ENCODE measurements around the gene HYKK.
"Not testable (repeated sequence)": the region's sequence is repeated elsewhere in the genome, so short reads cannot be mapped to it uniquely, and the experiment has no call there.

HYKK gene, protein sequence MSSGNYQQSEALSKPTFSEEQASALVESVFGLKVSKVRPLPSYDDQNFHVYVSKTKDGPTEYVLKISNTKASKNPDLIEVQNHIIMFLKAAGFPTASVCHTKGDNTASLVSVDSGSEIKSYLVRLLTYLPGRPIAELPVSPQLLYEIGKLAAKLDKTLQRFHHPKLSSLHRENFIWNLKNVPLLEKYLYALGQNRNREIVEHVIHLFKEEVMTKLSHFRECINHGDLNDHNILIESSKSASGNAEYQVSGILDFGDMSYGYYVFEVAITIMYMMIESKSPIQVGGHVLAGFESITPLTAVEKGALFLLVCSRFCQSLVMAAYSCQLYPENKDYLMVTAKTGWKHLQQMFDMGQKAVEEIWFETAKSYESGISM

DNA sequence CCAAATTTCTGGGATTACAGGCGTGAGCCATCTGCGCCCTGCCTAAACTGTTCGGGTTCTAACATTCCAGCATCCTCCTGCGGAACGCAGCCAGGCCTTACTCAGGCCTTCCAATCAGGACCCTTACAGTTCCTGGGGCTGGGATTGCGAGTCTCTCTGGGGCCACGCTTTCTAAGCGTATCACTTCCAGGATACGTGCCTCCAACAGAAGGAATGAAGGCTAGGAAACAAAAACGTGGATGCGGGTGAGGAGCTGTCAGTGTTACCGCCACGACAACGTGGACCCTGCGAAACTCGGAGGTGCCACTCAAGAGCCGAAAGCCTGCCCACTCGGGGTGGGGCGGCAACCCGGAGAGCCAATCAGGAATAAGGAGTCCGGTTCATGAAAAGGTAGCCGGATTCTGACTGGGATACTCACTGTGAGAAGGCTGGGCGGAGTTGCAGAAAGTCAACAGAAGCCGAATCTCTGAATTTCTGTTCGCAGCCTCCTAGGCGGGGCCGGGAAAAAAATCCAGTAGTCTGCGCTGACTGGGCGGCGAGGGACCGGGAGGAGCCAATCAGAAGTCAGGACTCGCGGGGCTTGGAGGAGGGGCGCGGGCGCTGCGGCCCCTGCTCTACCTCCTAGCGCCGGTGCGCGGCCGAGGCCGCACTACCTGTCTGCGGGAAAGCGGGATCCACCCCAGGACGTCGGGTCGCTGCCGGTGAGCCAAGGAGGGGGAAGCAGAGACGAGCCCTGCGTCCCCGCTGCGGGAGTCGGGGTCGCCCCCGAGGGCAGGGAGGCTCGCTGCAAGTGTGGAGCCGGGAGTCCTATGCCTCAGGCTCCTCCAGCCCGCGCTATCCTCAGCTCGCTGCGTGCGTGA lies at the start of gene HYKK:
TSS of gene HYKK (plus strand) at position 607 of the 860 bp plus-strand sequence. CDS start 5,512 bp downstream, outside the sequence.
- DNase-seq (ENCODE audit: low spot score) = peak; percentile 98

DNA sequence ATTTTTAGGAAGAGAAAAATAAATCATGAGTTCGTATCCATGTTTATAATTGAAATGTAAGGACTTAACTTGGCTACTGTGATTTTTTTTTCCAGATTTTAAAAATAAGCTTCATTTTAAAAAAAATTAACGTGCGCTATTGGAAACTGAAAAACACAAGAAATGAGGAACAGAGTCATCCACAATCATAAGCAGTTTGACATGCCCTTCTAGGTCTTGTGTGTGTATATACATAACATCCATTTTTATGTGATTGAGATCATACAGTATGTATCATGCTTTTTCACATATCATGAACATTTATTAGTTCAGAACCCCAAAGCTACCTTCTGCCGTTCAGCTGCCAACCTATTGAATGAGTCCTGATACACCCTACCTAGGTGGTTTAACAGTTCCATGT lies 46.6 kb upstream of the HYKK start:
- DNase-seq (ENCODE audit: low spot score) = no peak

DNA sequence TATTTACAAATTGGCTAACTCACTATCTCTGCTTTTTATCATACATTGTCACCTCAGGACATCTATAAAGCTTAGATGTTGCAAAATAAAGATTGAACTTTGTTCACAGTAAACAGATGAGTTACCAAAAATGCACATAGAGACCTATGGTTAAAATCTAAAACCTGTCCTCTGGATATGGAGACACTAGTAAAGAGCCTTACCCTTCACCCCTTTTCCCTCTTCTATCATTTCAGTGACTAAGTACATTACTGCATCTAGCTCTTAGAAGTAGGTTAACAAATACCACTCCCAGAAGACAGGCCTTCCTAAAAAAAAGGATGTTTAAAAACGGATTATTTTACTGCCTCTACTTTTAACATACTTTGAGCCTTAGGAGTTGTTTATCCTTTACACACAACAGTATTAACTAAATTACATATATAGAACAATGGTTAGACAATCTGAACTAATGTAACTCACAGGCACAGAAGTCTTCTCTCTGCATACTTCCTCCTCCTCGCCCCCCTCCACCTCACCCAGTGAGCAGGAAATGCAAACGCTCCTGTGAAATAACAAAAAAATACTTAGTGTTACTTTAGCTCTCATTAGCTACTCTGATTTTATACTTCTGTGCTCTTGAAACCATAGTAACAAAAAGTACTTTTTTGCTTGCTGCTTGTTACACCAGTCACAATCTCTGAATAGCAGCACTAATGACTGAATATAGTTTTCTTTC lies 46.0 kb upstream of the HYKK start:
- DNase-seq (ENCODE audit: low spot score) = peak; percentile 7

DNA sequence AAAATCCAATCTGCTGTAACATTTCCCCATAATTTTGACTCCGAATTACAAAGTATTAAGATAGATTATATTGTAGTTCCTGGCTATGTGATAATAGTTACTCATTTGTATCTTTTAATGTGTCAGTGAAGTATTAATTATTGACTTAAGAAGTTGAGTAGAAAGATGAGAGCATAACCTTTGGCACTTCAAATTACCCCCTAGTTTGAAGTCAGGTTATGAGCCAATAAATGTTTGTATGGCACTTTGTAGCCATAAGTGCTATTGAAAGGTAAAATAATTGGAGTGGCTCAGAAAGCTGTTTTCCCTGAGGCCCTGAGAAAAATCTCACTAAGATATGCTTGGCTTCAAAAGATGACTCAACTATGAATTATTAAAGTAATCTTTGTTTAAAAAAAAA lies 38.3 kb upstream of the HYKK start:
- DNase-seq (ENCODE audit: low spot score) = no peak

DNA sequence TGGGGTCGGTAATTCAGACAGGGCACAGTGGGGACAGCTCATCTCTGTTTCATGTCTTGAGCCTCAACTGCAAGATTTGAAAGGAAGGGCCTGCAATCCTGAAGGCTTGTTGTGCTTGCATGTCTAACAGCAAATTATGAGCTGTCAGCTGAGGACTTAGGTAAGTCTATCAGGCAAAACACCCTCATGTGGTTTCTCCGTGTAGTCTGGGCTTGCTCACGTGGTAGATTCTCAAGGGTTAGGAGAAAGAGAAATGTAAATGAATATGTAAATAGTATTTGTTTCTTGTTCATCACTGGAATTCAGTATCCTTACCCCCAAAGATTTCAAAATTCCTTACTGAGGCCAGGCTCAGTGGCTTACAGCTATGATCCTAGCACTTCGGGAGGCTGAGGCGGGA lies 30.1 kb upstream of the HYKK start:
- DNase-seq (ENCODE audit: low spot score) = no peak

DNA sequence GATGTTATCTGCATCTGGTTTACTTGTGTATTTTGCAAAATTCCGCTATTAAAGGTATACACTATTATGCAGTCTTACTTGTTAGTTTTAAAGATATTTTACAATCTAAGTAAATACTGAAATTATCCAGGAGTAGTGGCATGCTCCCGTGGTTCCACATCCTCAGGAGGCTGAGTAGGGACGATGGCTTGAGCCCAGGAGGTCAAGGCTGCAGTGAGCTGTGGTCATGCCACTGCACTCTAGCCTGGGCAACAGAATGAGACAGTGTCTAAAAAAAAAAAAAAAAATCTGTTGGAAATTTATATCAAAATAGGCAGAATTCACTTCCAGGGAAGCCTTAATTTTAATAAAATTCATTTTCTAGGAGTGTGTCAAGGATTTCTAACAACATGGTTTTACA lies 27.7 kb upstream of the HYKK start:
- no peak for DNase-seq (ENCODE audit: low spot score)

DNA sequence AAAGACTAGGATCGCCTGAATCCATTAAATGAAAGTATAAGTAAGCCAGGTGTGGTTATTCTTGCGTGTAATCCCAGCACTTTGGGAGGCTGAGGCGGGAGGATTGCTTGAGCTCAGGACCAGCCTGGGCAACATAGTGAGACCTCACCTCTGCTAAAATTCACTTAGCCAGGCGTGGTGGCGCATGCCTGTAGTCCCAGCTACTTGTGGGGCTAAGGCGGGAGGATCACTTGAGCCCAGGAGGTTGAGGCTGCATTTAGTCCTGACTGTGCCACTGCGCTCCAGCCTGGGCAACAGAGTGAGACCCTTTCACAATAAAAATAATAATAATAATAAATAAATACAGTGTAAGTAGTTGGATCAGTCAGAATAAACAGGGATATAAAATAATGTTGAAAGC lies 25.5 kb upstream of the HYKK start:
- no peak for DNase-seq (ENCODE audit: low spot score)

DNA sequence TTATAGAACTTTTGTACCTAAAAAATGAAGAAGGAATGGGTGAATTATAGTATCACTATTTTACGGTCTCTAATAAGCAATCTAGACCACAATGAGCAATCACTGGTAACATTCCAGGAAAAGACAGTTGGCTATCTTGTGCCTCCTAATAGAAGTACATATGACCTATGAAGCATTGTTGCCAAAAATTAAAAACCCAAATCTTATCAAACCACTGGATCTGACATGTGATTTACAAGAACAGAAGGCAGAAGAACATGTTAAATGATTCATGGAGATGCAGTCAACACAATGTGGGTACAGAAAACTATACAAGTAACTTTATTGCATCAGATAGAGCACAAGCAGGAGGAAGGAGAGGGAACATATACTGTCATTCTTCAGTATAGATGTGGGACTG lies 14.5 kb upstream of the HYKK start:
- DNase-seq (ENCODE audit: low spot score) = no peak

DNA sequence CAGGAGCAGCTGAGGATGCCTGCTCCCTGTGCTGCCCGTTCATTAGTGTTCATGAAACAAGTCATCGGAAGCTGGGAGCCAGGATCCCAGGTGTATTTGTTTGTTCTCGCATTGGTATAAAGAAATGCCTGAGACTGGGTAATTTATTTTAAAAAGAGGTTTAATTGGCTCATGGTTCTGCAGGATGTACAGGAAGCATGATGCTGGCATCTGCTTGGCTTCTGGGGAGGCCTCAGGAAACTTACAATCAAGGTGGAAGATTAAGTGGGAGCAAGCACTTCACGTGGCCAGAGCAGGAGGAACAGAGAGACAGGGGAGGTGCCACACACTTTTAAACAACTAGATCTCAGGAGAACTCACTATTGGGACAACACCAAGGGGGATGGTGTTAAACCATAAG lies 5.5 kb upstream of the HYKK start:
- no peak for DNase-seq (ENCODE audit: low spot score)

DNA sequence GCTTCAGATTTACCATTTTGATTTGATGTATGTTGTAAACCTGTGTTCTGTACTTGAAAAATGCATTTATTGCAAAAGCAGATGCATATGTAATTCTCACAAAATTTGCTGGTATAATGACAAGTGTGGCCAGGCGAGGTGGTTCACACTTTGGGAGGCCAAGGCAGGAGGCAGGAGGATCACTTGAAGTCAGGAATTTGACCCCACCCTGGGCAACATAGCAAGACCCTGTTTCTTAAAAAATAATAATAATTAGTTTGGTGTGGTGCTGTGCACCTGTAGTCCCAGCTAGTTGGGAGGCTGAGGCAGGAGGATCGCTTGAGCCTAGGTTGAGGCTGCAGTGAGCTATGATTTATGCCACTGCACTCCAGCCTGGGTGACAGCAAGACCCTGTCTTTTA lies 4.7 kb upstream of the HYKK start:
- no peak for DNase-seq (ENCODE audit: low spot score)

DNA sequence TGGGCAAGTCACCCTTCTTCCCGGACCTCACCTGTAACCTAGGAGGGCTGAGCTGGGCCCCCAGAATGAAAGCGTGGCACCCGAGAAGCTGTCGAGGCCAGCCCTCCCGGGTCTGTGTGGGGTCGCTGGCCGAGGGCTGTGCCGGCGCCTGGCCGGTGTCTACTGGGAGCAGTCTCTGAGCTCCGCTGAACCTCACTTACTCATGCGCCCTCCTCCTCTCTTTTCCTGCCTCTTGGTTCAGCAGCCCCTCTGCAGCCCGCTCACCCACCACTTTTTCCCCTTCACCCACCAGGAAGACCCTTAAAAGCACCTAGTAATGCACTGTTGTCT lies 419 bp downstream of the HYKK start:
- no peak for DNase-seq (ENCODE audit: low spot score)

DNA sequence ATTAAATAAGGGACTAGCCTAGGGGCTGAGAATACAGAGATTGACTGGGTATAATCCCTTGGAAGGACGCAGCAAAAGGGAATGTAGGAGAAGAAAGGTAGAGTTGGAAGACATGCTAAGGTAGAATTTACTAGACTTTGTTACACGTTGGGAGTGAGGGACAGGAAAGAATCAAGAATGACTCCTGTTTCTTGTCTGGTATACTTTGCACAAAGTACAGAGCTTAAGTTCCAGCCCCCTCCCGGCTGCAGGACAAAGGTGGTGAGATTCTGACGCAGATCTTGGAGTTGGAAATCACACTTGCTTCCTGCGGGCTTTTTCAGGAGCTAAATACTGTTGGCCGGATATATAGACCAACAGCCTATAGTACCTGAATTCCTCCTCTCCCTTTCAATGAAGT lies 895 bp downstream of the HYKK start:
- DNase-seq (ENCODE audit: low spot score) = peak; percentile 29

DNA sequence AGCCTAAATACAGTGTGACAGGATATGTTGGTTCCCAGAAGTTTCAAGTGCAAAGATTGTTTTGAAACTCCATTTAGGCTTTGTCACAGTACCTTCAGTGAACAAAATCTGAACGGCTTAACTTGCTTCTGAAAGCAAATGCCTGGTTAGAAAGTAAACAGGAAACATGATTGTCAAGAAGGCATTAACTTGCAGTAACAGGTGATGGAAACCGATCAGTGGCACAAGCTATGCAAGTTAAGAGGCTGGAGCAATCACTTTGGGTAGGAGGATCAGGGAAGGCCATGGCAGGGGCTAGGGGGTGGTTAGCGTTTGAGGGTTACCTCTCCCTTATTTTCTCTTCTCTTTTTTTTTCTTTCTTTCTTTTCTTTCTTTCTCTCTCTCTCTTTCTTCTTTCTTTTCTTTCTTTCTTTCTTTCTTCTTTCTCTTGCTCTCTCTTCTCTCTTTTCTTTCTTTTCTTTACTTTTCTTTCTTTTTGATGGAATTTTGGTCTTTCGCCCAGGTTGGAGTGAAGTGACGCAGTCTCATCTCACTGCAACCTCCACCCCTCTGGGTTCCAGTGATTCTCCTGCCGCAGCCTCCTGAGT lies 2.4 kb downstream of the HYKK start:
- DNase-seq (ENCODE audit: low spot score) = no peak

DNA sequence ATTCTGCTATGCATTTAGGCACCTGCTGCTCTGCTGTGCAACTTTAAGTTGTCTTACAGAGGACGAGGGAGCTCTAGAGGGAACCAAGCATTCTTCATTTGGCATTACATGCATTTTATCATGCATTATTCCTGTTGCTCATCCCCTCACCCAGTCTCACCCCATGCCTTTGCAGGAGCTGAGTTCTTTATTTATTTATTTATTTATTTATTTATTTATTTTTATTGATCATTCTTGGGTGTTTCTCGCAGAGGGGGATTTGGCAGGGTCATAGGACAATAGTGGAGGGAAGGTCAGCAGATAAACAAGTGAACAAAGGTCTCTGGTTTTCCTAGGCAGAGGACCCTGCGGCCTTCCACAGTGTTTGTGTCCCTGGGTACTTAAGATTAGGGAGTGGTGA lies 12.7 kb downstream of the HYKK start:
- not testable (repeated sequence) for DNase-seq (ENCODE audit: low spot score)

DNA sequence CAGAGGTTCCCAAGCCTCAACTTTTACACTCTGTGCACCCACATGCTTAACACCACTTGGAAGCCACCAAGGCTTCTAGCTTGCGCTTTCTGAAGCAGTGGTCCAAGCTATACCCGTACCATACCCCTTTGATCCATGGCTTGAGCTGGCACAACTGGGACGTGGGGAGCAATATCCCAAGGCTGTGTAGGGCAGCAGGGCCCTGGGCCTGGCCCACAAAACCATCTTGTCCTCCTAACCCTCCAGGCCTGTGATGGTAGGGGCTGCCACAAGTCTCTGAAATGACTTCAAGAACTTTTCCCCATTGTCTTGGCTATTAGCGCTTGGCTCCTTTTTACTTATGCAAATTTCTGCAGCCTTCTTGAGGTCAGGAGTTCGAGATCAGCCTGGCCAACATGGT lies 16.9 kb downstream of the HYKK start:
- DNase-seq (ENCODE audit: low spot score) = no peak

DNA sequence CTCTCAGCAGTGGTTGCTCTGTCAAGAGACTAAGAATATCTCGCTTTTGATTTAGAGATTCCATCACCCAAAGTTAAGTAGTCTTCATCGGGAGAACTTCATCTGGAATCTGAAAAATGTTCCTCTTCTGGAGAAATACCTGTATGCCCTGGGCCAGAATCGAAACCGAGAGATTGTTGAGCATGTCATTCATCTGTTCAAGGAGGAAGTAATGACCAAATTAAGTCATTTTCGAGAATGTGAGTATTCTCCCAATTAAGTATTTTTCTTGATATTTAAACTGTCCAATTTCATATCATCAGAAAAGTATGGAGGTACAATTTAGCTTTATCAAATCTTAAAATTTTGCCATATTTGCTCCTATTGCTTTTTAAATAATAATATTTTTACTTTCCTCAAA lies 19.9 kb downstream of the HYKK start:
- DNase-seq (ENCODE audit: low spot score) = no peak

DNA sequence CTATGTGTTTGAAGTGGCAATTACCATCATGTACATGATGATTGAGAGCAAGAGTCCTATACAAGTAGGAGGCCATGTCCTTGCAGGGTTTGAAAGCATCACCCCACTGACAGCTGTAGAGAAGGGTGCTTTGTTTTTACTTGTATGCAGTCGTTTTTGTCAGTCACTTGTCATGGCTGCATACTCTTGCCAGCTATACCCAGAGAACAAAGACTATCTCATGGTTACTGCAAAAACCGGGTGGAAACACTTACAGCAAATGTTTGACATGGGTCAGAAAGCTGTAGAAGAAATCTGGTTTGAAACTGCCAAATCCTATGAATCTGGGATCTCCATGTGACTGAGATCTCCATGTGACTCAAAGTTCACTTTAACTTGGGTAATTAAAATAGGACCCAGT lies 26.0 kb downstream of the HYKK start:
- no peak for DNase-seq (ENCODE audit: low spot score)

DNA sequence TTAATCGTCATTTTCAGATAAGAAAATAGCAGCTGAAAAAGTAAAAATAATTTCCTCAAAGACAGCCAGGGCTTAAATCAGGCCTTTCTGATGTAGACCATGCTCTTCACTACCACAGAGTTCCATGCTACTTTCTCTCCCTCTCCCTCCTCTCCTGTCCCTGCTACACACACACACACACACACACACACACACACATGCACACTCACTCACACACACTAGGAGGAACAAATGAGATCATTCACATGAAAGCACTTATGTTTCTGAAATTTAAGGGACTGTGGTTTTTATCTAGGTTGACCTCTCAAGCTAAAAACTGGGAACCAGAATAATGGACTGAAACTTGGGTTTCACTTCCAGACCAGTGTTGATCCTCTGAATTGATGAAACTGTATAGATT lies 28.8 kb downstream of the HYKK start:
- DNase-seq (ENCODE audit: low spot score) = no peak

DNA sequence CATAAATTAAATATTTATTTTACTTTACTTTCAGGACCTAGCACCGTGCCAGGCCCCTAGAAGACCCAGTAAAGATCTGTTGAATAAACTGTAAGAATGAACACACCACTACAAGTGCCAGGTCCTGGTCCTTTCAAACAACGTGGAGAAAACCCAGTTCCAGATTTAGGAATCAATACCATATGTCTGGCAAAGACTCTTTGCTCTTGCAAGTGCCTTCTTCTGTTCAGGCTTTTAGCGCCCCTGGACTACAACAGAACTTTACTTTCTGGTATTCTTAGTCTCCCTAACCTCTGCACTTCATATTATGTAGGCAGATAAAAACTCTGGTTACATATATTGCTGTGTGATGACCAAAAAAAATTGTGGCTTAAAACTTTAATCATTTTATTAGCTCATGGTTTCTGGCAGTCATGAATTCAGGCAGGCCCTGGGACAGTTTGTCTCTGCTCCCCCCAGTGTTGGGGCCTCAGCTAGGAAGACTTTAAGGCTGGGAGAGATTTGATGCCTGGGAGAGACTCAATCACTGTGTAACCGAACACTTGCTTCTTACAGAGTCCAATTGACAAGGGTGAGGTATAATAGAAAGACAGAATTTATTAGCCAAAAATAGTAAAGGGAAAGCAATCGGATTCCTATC lies 30.0 kb downstream of the HYKK start:
- no peak for DNase-seq (ENCODE audit: low spot score)

DNA sequence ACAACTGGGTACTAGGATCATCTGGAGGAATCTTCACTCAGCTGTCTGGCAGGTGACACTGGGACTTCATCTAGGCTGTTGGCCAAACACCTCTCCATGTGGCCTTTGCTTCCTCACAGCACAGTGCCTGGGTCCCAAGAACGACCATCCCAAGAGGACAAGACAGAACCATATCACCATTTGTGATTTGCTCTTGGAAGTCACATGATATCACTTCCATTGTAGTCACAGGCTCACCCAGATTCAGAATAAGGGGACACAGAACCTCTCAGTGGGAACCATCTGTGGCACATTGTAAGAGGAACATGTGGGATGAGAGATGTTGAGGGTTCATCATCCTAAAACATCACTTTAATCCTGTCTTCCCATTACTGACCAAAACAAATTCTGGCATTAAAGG lies 31.0 kb downstream of the HYKK start:
- no peak for DNase-seq (ENCODE audit: low spot score)

DNA sequence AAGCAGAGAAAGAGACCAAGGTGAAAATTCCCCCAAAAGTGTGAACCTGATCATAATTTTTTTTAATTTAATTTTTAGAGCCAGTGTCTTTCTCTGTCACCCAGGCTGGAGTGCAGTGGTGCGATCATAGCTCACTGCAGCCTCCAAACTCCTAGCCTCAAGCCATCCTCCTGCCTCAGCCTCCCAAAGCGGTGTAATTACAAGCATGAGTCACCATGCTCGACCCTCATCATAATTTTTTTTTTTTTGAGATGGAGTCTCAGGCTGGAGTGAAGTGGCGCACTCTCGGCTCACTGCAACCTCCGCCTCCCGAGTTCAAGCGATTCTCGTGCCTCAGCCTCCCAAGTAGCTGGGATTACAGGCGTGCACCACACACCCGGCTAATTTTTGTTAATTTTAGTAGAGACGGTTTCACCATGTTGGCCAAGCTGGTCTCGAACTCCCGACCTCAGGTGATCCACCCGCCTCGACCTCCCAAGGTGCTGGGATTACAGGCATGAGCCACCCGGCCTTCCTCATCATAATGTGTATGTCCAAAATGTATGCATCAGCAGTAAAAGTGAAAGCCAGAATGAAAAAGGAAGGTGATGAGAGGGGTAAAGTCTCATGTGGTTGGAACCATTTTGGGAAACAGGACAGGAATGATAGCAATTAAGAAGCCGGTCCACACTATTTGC lies 32.2 kb downstream of the HYKK start:
- not testable (repeated sequence) for DNase-seq (ENCODE audit: low spot score)

Measured in kidney tubule cell (primary cell).